Activated CD8-positive, alpha-beta T cell treated with anti-CD3 and anti-CD28 coated beads, Interleukin-2, amount 10 ng/mL, durations not matched to agents 7 days and 5 days (primary cell): Measurements from ENCODE around the gene SOX5. TPM values are rescaled to one million over a fixed set of nuclear protein-coding genes. Genes with fewer than 3 reads are reported as not detected.

Experiments used
- ATAC-seq: fragments of 150-1000 bp; cut with Tn5 transposase; one replicate; pipeline ENCODE4 v1.10.0; 2021; ENCODE audit warnings: moderate library complexity
- CTCF ChIA-PET: fragments of 350-600 bp; sonication (Branson Sonifier 250); formaldehyde crosslinking; loops from one replicate; lab custom pipeline; 2021; ENCODE audit warnings: antibody characterized with exemption; lab: Charles Lee
- POLR2A ChIA-PET: fragments of 350-600 bp; sonication (Branson Sonifier 250); formaldehyde crosslinking; loops from one replicate; lab custom pipeline; 2021; ENCODE audit warnings: antibody characterized with exemption; lab: Charles Lee
- DNase-seq: peaks from one replicate; pipeline ENCODE4 v3.0.0-alpha.2; 2020
- H3K27ac Mint-ChIP-seq: one replicate; pipeline ENCODE4 v1.8.0; 2021; ENCODE audit warnings: mild to moderate bottlenecking, mixed read lengths
- H3K27me3 Mint-ChIP-seq: one replicate; pipeline ENCODE4 v1.8.0; 2021; ENCODE audit warnings: low read depth, mixed read lengths
- H3K36me3 Mint-ChIP-seq: one replicate; pipeline ENCODE4 v1.8.0; 2021; ENCODE audit warnings: low read depth, mixed read lengths
- H3K4me1 Mint-ChIP-seq: one replicate; pipeline ENCODE4 v1.8.0; 2021; ENCODE audit warnings: low read depth, mixed read lengths
- H3K4me3 Mint-ChIP-seq: one replicate; pipeline ENCODE4 v1.8.0; 2021; ENCODE audit warnings: mild to moderate bottlenecking, mixed read lengths
- H3K9me3 Mint-ChIP-seq: one replicate; pipeline ENCODE4 v1.8.0; 2022; ENCODE audit warnings: mixed read lengths; ENCODE audit not compliant: insufficient read depth
- total RNA-seq, 2 experiments: library from RNA; stranded (reverse); gene quantifications; one replicate each; pipeline ENCODE4 v1.2.3, GENCODE V29; 2021

Gene SOX5
- total RNA-seq, 2 experiments from 2014 or later = not detected

DNA sequence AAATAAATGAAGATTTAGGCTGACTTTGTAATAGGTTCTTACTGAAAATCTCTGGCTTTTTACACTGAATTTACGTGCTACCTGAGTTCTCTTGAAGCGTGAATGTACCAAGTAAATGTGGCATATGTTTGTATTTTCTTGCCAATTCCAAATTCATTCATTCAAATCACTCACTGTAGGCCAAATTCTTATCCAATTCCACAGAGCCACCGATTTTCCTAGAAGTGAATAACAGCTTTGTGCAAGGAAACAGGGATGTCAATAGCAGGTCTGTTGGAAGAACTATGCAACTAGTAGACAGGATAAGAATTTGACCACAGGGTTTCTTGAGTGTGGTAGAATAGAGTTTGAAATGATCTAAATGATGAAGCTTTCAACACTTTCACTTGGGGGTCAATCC is 86.8 kb downstream of the SOX5 start:
- CTCF ChIA-PET = no interaction called here
- Mint-ChIP-seq H3K36me3 (no peaks in the 10 kb centered on the region), H3K9me3 (no peaks in the 10 kb centered on the region), H3K4me1 (no peaks in the 10 kb centered on the region), H3K27ac (no peak overlapping the region), H3K4me3 (no peak overlapping the region), H3K27me3 (no peaks in the 10 kb centered on the region)
- ATAC-seq (no peak), DNase-seq (no peak)
- POLR2A ChIA-PET = no interaction called here

GRCh38 chr12:23860019-23860418 is 89.5 kb downstream of the SOX5 start:
- ATAC-seq = no peak
- CTCF ChIA-PET = no interaction called here
- POLR2A ChIA-PET = no interaction called here

GRCh38 chr12:23857178-23857577 is 92.3 kb downstream of the SOX5 start:
- ATAC-seq = no peak
- H3K27me3 Mint-ChIP-seq = no peaks in the 10 kb centered on the region
- POLR2A ChIA-PET = no interaction called here

More at GRCh38 chr12:23860019-23860418, 89.5 kb downstream of the SOX5 start:
- no peak overlapping the region for H3K27ac Mint-ChIP-seq
- H3K9me3 Mint-ChIP-seq = no peaks in the 10 kb centered on the region
- no peak overlapping the region for H3K4me3 Mint-ChIP-seq
- H3K36me3 Mint-ChIP-seq = no peaks in the 10 kb centered on the region
- no peaks in the 10 kb centered on the region for H3K4me1 Mint-ChIP-seq
- DNase-seq = no peak
- no peaks in the 10 kb centered on the region for H3K27me3 Mint-ChIP-seq

DNA sequence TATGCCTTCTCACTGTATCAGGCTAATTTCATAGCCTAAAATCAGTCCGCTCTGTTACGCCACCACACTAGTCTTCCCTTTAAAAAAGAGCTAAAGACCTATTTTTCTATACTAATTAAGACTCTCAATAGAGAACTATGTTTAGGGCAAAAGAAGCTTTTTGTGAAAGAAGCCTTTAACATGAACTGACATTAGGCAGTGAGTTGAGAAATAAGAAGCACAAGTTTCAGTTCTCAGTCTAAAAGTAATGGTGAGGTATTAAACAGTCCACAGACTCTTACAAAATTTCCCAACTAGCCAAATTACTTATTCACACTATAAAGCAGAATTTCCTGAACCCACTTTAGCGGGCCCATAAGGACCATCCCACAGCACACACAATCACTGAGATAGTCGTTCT is 93.7 kb downstream of the SOX5 start:
- Mint-ChIP-seq H3K27ac (no peak overlapping the region), H3K9me3 (no peaks in the 10 kb centered on the region), H3K36me3 (no peaks in the 10 kb centered on the region), H3K4me1 (no peaks in the 10 kb centered on the region), H3K4me3 (no peak overlapping the region), H3K27me3 (no peaks in the 10 kb centered on the region)
- ChIA-PET POLR2A (no interaction called here), CTCF (no interaction called here)
- DNase-seq (no peak), ATAC-seq (no peak)

More at GRCh38 chr12:23857178-23857577, 92.3 kb downstream of the SOX5 start:
- H3K4me1 Mint-ChIP-seq = no peaks in the 10 kb centered on the region
- H3K9me3 Mint-ChIP-seq = no peaks in the 10 kb centered on the region
- no peaks in the 10 kb centered on the region for H3K36me3 Mint-ChIP-seq
- CTCF ChIA-PET = no interaction called here
- no peak for DNase-seq
- H3K27ac Mint-ChIP-seq = no peak overlapping the region
- H3K4me3 Mint-ChIP-seq = no peak overlapping the region

DNA sequence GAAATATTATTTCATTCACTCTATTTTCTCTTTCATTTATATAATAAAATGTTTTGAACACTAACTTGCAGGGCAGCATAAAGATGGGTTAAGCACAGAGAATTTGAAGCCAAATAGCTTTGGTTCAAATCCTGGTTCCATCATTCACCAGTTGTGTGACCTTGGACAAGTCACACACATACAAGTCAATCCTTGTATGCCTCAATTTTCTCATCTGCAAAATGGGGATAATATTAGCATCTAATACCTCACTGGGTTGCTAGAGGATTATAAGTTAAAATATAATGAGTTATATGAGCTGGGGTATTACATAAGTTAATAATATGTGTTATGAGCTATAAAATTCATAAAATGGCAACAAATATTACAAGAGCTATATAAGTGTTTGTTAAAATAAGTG is 94.9 kb downstream of the SOX5 start:
- ChIA-PET POLR2A (no interaction called here), CTCF (no interaction called here)

DNA sequence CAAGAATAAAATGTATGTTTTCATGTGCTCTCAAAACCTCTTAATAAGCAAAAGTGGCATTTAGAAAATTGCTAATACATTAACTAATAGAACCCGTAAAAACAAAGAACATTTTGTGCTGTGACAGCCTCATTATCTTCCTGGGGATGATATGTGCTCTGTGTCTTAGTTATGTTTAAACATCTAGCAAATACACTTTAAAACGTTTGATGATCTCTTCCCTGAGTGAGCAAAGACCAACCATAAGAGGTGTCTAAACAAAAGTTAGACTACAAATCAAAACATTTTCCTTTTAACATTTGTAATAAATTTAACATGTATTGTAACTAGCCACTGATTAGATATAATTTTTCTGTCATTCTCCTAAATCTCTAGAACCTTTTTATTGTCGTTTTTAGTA is 95.8 kb downstream of the SOX5 start:
- no peak overlapping the region for H3K4me3 Mint-ChIP-seq
- H3K9me3 Mint-ChIP-seq = no peaks in the 10 kb centered on the region
- ATAC-seq (no peak), DNase-seq (no peak)
- ChIA-PET CTCF (no interaction called here), POLR2A (no interaction called here)
- no peak overlapping the region for H3K27ac Mint-ChIP-seq
- H3K36me3 Mint-ChIP-seq = no peaks in the 10 kb centered on the region
- no peaks in the 10 kb centered on the region for H3K4me1 Mint-ChIP-seq
- H3K27me3 Mint-ChIP-seq = no peaks in the 10 kb centered on the region

More for the DNA sequence above, 94.9 kb downstream of the SOX5 start:
- Mint-ChIP-seq H3K4me3 (no peak overlapping the region), H3K9me3 (no peaks in the 10 kb centered on the region), H3K36me3 (no peaks in the 10 kb centered on the region), H3K27ac (no peak overlapping the region), H3K4me1 (no peaks in the 10 kb centered on the region), H3K27me3 (no peaks in the 10 kb centered on the region)
- ATAC-seq (no peak), DNase-seq (no peak)

DNA sequence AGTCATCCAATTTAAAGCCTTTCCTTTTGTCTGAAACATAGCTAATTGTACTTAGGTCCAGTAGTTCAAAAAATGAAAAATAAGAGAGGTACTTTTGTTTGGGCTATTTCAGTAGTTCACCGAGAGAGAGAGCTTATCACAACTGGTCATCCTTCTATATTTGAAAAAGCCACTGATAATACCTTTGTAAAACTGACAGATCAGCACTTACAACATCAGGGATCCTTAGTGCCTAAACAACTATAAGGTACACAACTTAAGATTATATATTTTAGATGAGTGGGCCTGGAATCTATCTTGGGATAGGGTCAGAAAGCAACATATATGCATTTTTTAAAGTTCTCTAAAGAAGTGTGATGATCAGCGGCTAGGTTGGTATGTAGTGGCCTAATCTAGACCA is 97.9 kb downstream of the SOX5 start:
- no peak overlapping the region for H3K4me3 Mint-ChIP-seq
- no peaks in the 10 kb centered on the region for H3K9me3 Mint-ChIP-seq
- H3K27me3 Mint-ChIP-seq = no peaks in the 10 kb centered on the region
- no peak for ATAC-seq
- POLR2A ChIA-PET = no interaction called here
- no peak overlapping the region for H3K27ac Mint-ChIP-seq
- CTCF ChIA-PET = no interaction called here
- no peak for DNase-seq
- H3K4me1 Mint-ChIP-seq = no peaks in the 10 kb centered on the region
- no peaks in the 10 kb centered on the region for H3K36me3 Mint-ChIP-seq

GRCh38 chr12:23847857-23848256 is 101.6 kb downstream of the SOX5 start:
- H3K9me3 Mint-ChIP-seq = no peaks in the 10 kb centered on the region
- DNase-seq (no peak), ATAC-seq (no peak)
- H3K4me1 Mint-ChIP-seq = no peaks in the 10 kb centered on the region
- H3K27me3 Mint-ChIP-seq = no peaks in the 10 kb centered on the region
- no peak overlapping the region for H3K27ac Mint-ChIP-seq
- H3K4me3 Mint-ChIP-seq = no peak overlapping the region
- ChIA-PET POLR2A (no interaction called here), CTCF (no interaction called here)
- no peaks in the 10 kb centered on the region for H3K36me3 Mint-ChIP-seq

DNA sequence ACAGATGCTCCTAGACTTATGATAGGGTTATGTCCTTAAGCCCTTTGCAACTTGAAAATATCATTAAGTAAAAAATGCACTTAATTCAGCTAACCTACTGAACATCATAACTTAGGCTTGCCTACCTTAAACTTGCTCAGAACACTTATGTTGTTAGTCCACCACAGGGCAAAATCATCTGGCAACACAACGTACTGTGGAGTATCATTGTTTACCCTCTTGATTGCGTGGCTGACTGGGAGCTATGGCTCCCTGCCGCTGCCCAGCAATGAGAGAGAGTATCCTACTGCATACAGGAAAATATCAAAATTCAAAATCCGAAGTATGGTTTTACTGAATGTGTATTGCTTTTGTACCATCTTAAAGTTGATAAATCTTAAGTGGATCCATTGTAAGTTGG is 105.5 kb downstream of the SOX5 start:
- Mint-ChIP-seq H3K27ac (no peak overlapping the region), H3K4me1 (no peaks in the 10 kb centered on the region), H3K27me3 (no peaks in the 10 kb centered on the region), H3K9me3 (no peaks in the 10 kb centered on the region), H3K36me3 (no peaks in the 10 kb centered on the region), H3K4me3 (no peak overlapping the region)
- DNase-seq (no peak), ATAC-seq (no peak)
- POLR2A ChIA-PET = no interaction called here
- CTCF ChIA-PET = no interaction called here

- no peaks in the 10 kb centered on the region for H3K27me3 Mint-ChIP-seq
- DNase-seq (no peak), ATAC-seq (no peak)
- H3K27ac Mint-ChIP-seq = no peak overlapping the region
- H3K4me1 Mint-ChIP-seq = no peaks in the 10 kb centered on the region
- ChIA-PET POLR2A (no interaction called here), CTCF (no interaction called here)
- H3K36me3 Mint-ChIP-seq = no peaks in the 10 kb centered on the region
- no peaks in the 10 kb centered on the region for H3K9me3 Mint-ChIP-seq
- H3K4me3 Mint-ChIP-seq = no peak overlapping the region
Observed at GRCh38 chr12:23834076-23834475, 115.4 kb downstream of the SOX5 start.

GRCh38 chr12:23831739-23832138 is 117.7 kb downstream of the SOX5 start:
- no peaks in the 10 kb centered on the region for H3K27me3 Mint-ChIP-seq
- H3K36me3 Mint-ChIP-seq = no peaks in the 10 kb centered on the region
- DNase-seq (no peak), ATAC-seq (no peak)
- H3K27ac Mint-ChIP-seq = no peak overlapping the region
- H3K4me1 Mint-ChIP-seq = no peaks in the 10 kb centered on the region
- no peaks in the 10 kb centered on the region for H3K9me3 Mint-ChIP-seq
- POLR2A ChIA-PET = no interaction called here
- no peak overlapping the region for H3K4me3 Mint-ChIP-seq
- CTCF ChIA-PET = no interaction called here

- Mint-ChIP-seq H3K9me3 (peaks cover 7% of the 10 kb centered on the region), H3K27me3 (no peaks in the 10 kb centered on the region), H3K27ac (no peak overlapping the region), H3K4me1 (no peaks in the 10 kb centered on the region), H3K4me3 (no peak overlapping the region), H3K36me3 (no peaks in the 10 kb centered on the region)
- POLR2A ChIA-PET = no interaction called here
- ATAC-seq (no peak), DNase-seq (no peak)
- CTCF ChIA-PET = no interaction called here
Observed at GRCh38 chr12:23830210-23830609, 119.3 kb downstream of the SOX5 start.

GRCh38 chr12:23827353-23827752 is 122.1 kb downstream of the SOX5 start:
- Mint-ChIP-seq H3K4me3 (no peak overlapping the region), H3K27ac (no peak overlapping the region), H3K4me1 (no peaks in the 10 kb centered on the region), H3K27me3 (no peaks in the 10 kb centered on the region), H3K9me3 (peaks cover 7% of the 10 kb centered on the region), H3K36me3 (no peaks in the 10 kb centered on the region)
- ATAC-seq (no peak), DNase-seq (no peak)
- ChIA-PET CTCF (no interaction called here), POLR2A (no interaction called here)
